MV-4-11 (cell line): ENCODE results near the gene WDFY2.

ENCODE experiments used
- DNase-seq: peaks from one replicate; lab custom pipeline; 2025; lab: John Stamatoyannopoulos, UW

Gene WDFY2

DNA sequence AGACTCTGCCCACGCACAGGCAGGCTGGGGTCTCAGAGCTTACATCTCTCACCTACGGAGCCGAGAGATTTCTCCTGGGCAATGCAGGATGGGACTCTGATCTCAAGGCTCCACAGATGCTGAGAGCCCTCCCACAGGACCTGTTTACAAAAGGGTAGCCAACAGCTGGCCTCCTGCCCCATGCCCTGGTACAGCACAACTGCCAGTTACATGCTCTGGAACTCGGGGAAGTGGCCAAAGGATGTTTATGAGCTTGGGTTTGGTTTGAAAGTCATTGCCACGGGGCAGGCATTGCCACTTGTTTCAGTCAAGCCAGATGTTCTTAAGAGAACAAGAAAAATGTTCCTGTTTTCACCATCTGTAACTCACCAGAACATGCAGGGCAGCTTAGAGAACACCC, 216.2 kb downstream of the WDFY2 start:
- DNase-seq = peak; percentile 38

DNA sequence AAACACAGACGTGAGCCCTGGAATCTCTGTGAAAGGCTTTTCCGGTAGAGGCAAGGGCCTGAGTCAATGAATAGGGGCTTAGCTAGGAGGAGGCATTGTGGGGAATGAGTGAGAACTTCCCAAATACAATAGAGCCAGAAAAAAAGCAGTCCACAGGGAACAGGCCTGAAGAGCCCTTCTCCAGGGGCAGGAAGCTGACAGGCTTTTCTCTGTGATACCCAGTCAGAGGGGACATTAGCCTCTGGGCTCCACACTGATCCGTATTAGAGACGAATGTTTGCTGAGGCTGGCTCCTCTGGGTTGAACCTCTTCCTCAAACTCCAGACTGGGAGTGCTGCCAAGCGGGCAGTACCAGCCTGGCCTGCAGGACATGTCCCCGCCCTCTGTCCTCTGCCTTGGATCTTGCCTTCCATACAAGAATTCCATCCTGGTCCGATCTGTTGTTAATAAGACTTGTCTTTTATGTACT, 217.4 kb downstream of the WDFY2 start:
- DNase-seq = no peak

GRCh38 chr13:51802631-51803418, 218.6 kb downstream of the WDFY2 start:
- DNase-seq = no peak

DNA sequence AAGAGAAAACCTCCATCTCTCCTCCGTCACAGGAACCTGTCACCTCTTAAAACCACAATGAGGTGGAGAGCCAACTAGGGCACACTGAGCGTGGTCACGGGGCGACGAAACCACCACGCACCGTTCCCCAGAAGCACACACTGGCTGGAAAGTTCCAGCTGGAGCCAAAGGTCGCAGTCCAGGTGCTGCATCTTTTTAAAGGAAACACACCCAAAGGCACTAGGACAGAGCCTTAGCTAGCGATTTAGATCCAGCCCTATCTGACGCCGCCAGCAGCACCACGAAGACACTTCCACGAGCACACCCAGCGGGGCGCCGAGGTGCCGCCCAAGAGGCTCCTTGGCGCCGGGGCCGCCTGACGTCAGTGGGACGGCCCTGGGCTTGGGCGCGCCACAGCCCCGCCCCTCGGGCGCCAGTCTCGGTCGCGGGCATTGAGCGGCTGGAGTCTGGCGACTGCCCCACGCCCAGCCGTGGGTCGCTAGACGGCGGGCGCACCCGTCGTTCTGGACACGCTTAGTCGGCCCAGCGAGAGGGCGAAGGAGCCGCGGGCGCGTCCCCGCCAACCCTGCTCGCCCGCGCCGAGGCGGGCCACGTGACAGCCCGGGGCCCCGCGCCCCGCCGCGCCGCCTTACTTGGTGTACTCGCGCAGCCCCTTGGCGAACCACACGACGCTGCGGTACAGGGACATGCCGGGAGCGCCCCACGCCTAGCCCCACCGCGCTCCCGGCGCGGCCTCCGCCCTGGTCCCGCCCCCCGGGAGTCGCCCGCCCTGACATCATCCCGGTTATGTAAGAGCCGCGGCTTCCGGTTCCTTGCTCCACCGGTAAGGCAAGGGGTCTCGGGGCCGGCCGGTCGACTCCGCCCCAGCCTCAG, 219.4 kb downstream of the WDFY2 start, which contains the start of gene DHRS12:
DHRS12 (minus strand) TSS at position 742 of the 873 bp plus-strand sequence. CDS start 4,504 bp downstream, outside the sequence.
- DNase-seq = peak; percentile 80

DNA sequence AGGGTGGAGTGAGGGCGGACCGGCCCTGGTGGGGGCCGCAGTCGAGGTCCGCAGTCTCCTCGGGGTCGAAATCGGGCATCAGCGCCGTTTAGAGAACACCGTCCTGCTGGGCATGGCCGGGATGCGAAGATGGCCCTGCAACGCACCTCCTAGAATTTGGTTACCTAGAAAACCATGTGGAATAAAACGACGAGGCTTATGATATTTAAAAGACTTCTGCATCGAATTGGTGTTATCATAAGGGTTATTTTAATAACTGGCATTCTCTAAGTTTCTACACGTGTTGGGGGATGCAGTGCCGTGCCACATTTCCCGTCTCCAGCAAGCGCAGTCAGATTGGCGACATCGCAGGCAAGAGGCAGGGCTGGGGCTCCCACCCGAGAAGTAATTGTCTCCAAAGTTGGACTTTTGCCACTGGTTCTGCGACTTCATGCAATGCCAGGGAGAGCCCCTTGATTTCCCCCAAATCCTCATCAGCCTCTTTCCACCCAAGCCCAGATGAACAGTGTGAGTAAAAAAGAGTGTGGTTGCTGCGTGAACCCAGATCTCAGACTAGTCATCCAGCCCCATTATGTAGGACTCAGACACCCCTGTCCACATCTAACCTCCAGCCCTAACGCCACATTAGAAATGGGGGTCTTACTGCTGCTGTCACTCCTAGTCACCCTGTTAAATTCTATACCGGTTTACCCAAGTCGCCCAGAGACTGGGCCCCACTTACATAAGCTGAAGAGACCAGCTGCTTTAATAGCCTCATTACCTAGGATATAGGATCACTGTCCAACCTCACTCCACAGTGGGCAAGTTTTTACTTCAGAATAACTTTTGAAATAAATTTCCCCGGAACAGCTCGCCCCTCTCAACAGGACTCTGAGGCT, 220.3 kb downstream of the WDFY2 start:
- DNase-seq = no peak

GRCh38 chr13:51805313-51805712, 221.1 kb downstream of the WDFY2 start:
- DNase-seq = no peak

DNA sequence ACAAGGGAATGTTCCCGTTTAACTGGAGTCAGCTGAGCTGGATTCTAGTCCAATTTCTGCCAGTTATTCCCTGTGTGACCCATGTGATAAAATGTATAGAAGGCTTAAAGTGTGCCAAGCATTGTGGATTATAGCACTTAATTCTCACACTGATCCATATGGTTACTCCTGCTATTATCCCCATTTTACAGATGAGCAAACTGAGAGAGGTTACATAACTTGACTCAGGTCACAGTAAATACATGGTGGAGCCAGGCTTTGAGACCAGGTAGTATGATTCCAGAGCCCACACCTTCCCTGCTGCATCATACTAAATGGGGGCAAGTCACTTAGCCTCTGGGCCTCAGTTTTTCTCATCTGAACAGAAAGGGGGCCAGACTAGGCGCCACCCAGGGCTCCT, 221.7 kb downstream of the WDFY2 start:
- no peak for DNase-seq

DNA sequence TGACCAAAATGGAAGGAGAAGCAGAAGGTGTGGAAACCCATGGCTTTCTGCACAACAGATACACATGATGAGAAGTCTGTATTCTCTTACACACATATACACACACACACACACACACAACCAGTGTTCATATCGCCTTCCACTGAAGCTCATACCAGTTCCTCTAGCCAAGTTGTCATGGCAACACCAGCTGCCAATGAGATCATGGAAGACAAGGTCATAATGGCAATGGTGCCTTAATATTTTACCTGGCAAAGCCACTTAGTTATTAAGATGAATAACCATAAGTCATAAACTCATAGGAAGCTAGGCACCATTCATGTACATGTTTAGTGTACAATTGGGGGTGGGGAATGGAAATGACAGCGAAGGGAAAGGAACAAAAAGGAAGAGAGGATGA, 222.3 kb downstream of the WDFY2 start:
- DNase-seq = peak; percentile 42

GRCh38 chr13:51807041-51807440, 222.8 kb downstream of the WDFY2 start:
- DNase-seq = no peak

GRCh38 chr13:51808811-51809210, 224.5 kb downstream of the WDFY2 start:
- DNase-seq = no peak

DNA sequence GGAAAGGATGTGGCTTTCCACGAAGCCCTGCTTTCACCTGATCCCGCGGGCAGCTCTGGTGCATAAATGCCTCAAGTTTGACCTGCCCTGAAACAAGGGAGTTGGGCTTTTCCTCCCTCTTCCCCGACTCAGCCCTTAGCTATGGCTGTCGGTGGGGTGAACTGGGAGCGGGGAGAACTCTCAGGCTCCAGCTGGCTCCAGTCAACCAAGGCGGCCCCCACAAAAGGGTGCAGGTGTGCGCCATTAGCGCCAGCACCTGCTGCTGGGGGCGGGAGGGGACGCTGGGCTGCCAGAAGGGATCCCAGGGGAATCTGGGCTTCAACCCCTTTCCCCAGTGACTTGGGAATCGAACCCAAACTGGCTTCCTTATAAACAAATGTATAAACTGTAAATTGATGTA, 226.8 kb downstream of the WDFY2 start:
- no peak for DNase-seq

- DNase-seq = peak; percentile 16
These were observed 227.7 kb downstream of the WDFY2 start for GRCh38 chr13:51811920-51812451.

DNA sequence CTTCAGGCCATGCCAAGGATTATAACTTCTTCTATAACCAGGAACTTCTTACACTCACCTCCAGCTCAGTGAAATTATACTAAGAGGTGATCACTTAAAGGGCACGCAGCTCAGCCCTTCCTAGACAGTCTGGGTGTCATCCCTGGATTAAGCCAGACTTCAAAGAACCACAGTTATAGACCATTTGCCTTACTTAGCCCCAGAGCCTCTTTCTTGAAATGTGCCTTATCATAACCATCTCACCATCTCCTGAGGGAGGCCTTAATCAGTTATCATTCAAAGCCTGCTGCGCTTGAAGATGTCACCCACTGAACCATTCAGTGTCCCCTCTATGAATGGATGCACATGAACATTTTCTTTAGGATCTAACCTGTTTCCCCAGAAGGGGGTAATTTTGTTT, 229.8 kb downstream of the WDFY2 start:
- DNase-seq = no peak

DNA sequence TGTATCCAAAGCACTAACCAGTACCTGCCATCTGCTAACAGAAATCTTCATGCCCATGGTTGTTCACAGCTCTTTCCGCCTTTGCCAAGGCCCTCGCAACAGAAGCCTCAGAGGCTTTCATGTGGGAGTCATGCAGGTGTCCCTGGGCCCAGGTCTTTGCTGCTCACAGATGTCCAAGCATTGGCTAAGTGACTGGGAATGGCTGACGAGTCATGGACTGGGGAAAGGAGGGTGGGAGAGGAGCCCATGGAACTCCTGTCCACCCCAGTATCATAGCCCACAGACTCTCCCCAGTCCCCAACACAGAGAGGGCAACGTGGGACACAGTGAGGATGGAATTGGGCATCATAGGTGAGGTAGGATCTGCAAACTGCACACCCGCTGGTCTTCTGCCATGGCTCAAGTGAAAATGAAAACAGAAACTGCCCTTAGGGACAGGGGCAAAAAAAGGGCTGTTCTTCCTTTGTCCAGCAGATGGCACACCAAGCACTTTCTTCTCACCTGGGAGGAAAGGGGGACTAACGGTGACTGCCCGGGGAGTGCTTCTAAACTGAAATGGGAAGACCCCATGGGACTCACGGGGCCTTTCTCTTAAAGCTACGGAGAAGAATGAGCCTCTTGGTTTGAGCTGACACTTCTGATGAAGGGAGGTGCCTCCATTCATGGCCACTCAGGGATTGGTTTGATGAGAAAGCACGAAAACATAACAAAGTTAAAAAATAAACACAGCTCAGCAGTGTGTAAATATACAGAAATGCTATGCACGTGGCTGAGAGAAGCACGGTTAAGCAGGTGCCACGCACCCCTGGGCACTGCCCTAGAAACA, 230.8 kb downstream of the WDFY2 start:
- peak; percentile 65 for DNase-seq

- DNase-seq = no peak
These were observed 231.6 kb downstream of the WDFY2 start for GRCh38 chr13:51815848-51816247.

DNA sequence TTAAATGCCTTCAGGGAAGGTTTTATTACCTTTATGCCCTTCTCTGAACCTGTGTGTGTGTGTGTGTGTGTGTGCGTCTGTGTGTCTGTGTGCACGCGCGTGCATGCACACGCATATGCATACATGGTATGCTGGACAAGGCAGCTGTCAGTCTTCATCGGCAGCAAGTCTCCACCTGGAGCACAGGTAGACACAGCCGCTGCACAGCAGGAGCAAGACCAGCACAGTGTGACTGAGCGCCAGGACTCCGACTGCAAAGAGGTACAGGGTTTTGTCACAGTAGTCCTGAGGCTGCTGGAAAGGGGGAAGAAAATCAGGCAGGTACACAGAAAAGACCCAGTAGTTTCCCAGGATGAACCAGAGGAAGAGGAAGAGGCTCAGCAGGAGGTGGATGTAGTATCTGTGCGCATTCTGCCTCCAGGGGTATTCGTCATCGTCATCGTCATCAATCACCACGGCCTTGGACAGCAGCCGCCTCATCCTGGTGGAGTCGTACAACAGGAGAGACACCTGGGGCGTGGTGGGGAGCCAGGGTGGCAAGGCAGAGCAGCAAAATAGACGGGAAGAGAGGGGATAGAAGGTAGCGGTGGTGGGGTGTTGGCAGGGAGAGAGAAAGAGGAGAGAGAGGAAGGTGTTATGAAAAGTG, 232.5 kb downstream of the WDFY2 start:
- no peak for DNase-seq
